IMR-90 (cell line): ENCODE measurements around the gene EHBP1L1. TPM values are rescaled to one million over a fixed set of nuclear protein-coding genes. Genes with fewer than 3 reads are reported as not detected.

Experiments used
- ATAC-seq: fragments of 200-7000 bp; cut with Tn5 transposase; 2 replicates; pipeline ENCODE4 v1.9.1; 2020; ENCODE audit warnings: low read depth, mild to moderate bottlenecking, moderate library complexity
- BruUV-seq: library from RNA; stranded (reverse); fragments of 400-500 nt; replicated peaks from 2 replicates; lab custom pipeline; 2021; lab: Mats Ljungman, UMichigan
- CTCF ChIA-PET: fragments of 300-600 bp; formaldehyde crosslinking; extraction: SDS; loops from one replicate; lab custom pipeline; 2021; ENCODE audit warnings: antibody characterized with exemption; lab: Yijun Ruan, JAX
- POLR2A ChIA-PET: fragments of 300-600 bp; sonication (Branson Sonifier 250); formaldehyde crosslinking; loops from one replicate; lab custom pipeline; 2022; ENCODE audit warnings: antibody characterized with exemption; ENCODE audit not compliant: unreplicated experiment; lab: Charles Lee
- DNase-seq: peaks from one replicate; pipeline ENCODE4 v3.0.0; 2013
- H2AFZ ChIP-seq: replicated peaks from 2 replicates; pipeline ENCODE3; 2013; ENCODE audit warnings: low read length, mild to moderate bottlenecking; ENCODE audit not compliant: poor library complexity
- H2AK5ac ChIP-seq: 2 replicates; pipeline ENCODE4 v1.6.1; 2013; ENCODE audit warnings: low read depth, low read length, inconsistent platforms
- H2AK9ac ChIP-seq: replicated peaks from 2 replicates; pipeline ENCODE3; 2013; ENCODE audit warnings: mild to moderate bottlenecking, low read depth, low read length, moderate library complexity; ENCODE audit not compliant: poor library complexity
- H2BK120ac ChIP-seq: 2 replicates; pipeline ENCODE4 v1.6.1; 2013; ENCODE audit warnings: low read depth, low read length, inconsistent platforms
- H2BK15ac ChIP-seq: 3 replicates; pipeline ENCODE4 v1.6.1; 2013; ENCODE audit warnings: low read depth, low read length, inconsistent platforms
- H2BK20ac ChIP-seq: 2 replicates; pipeline ENCODE4 v1.6.1; 2013; ENCODE audit warnings: low read depth, mild to moderate bottlenecking, inconsistent platforms, low read length, moderate library complexity
- H2BK5ac ChIP-seq: 2 replicates; pipeline ENCODE4 v1.6.1; 2013; ENCODE audit warnings: mild to moderate bottlenecking, low read depth, low read length, inconsistent platforms; ENCODE audit not compliant: poor library complexity, severe bottlenecking
- H3K14ac ChIP-seq: replicated peaks from 2 replicates; pipeline ENCODE4 v1.6.1; 2013; ENCODE audit warnings: low read depth, low read length, inconsistent platforms
- H3K18ac ChIP-seq: 2 replicates; pipeline ENCODE4 v1.6.1; 2013; ENCODE audit warnings: low read depth, low read length, control low read depth
- H3K23ac ChIP-seq: 2 replicates; pipeline ENCODE4 v1.6.1; 2013; ENCODE audit warnings: low read depth, low read length, inconsistent platforms
- H3K27ac ChIP-seq: 2 replicates; pipeline ENCODE4 v1.5.1; 2013; ENCODE audit warnings: mild to moderate bottlenecking, control low read depth, low read length; ENCODE audit not compliant: insufficient read depth
- H3K27me3 ChIP-seq: 2 replicates; pipeline ENCODE4 v1.6.1; 2013; ENCODE audit warnings: low read length; ENCODE audit not compliant: control insufficient read depth, insufficient read depth
- H3K36me3 ChIP-seq: 2 replicates; pipeline ENCODE4 v1.6.1; 2013; ENCODE audit warnings: low read length, mixed read lengths; ENCODE audit not compliant: control insufficient read depth, insufficient read depth
- H3K4ac ChIP-seq: 2 replicates; pipeline ENCODE4 v1.6.1; 2013; ENCODE audit warnings: low read depth, low read length, inconsistent platforms
- H3K4me1 ChIP-seq: 2 replicates; pipeline ENCODE4 v1.6.1; 2013; ENCODE audit warnings: low read length, mixed read lengths; ENCODE audit not compliant: control insufficient read depth, insufficient read depth
- H3K4me2 ChIP-seq: 2 replicates; pipeline ENCODE4 v1.6.1; 2013; ENCODE audit warnings: low read depth, mild to moderate bottlenecking, control low read depth, low read length, moderate library complexity
- H3K4me3 ChIP-seq: 2 replicates; pipeline ENCODE4 v1.5.1; 2013; ENCODE audit warnings: low read depth, mild to moderate bottlenecking, control low read depth, low read length, moderate library complexity; ENCODE audit not compliant: insufficient read depth
- H3K56ac ChIP-seq: 2 replicates; pipeline ENCODE4 v1.6.1; 2013; ENCODE audit warnings: low read length, inconsistent platforms; ENCODE audit not compliant: insufficient read depth; ENCODE audit errors: extremely low read depth
- H3K79me1 ChIP-seq, 2 experiments: 2 replicates each; pipeline ENCODE4 v1.6.1; 2013; ENCODE audit warnings: low read length in 2 of 2, inconsistent platforms in 1 of 2, low read depth in 1 of 2
- H3K9ac ChIP-seq: 2 replicates; pipeline ENCODE4 v1.6.1; 2013; ENCODE audit warnings: low read depth, low read length, control low read depth
- H3K9me1 ChIP-seq: 2 replicates; pipeline ENCODE4 v1.6.1; 2013; ENCODE audit warnings: low read length, inconsistent platforms; ENCODE audit not compliant: insufficient read depth
- H3K9me3 ChIP-seq: 2 replicates; pipeline ENCODE4 v1.6.1; 2013; ENCODE audit warnings: low read length; ENCODE audit not compliant: control insufficient read depth, insufficient read depth
- H4K20me1 ChIP-seq: 2 replicates; pipeline ENCODE4 v1.6.1; 2013; ENCODE audit warnings: low read length, inconsistent platforms; ENCODE audit not compliant: insufficient read depth
- H4K5ac ChIP-seq: 2 replicates; pipeline ENCODE4 v1.6.1; 2013; ENCODE audit warnings: mild to moderate bottlenecking, low read depth, low read length, control low read depth
- H4K8ac ChIP-seq, 2 experiments: 2 replicates each; pipeline ENCODE4 v1.6.1; 2013; ENCODE audit warnings: low read depth in 2 of 2, low read length in 2 of 2, control low read depth in 1 of 2, inconsistent platforms in 1 of 2
- H4K91ac ChIP-seq: 2 replicates; pipeline ENCODE4 v1.6.1; 2013; ENCODE audit warnings: low read depth, low read length, inconsistent platforms; ENCODE audit not compliant: insufficient read depth
- CEBPB ChIP-seq: IDR thresholded peaks from 2 replicates; pipeline ENCODE4 v1.6.1; 2012; ENCODE audit warnings: low read depth, low read length, improper control_type of control experiment
- MXI1 ChIP-seq: IDR thresholded peaks from 2 replicates; pipeline ENCODE4 v1.6.1; 2012; ENCODE audit warnings: low read depth, mild to moderate bottlenecking, low read length, moderate library complexity, borderline replicate concordance
- WGBS, 2 experiments: methylation state at CpG; one replicate each; pipeline versions ENCODE4 v1.1.5 to v1.1.7; 2013; ENCODE audit warnings: missing lambda C conversion rate in 2 of 2; ENCODE audit not compliant: insufficient read length in 1 of 2; ENCODE audit errors: extremely low coverage in 2 of 2; 5-methylcytosine and 5-hydroxymethylcytosine counted together
- dilution Hi-C: fragments of 300-500 bp; cut with HindIII; formaldehyde crosslinking; loops from one replicate; pipeline ENCODE4 v1.14.3; 2018; ENCODE audit warnings: low sequenced_read_pairs; ENCODE audit not compliant: unreplicated experiment
- in situ Hi-C: fragments of 300-500 bp; cut with MboI; formaldehyde crosslinking; loops from 3 replicates; pipeline ENCODE4 v1.14.3; 2019; ENCODE audit warnings: low sequenced_read_pairs, inconsistent platforms, mixed read lengths
- intact Hi-C: fragments of 100-400 bp; cut with micrococcal nuclease; formaldehyde crosslinking; loops from 2 replicates; pipeline ENCODE4 v1.10.0; 2022
- polyA plus RNA-seq, 3 experiments: library from polyadenylated mRNA; depleted of rRNA; stranded (reverse); fragments of >200 nt; gene quantifications; 2 replicates each; pipeline ENCODE4 v1.2.3, GENCODE V29; 2012; ENCODE audit warnings: low replicate concordance in 1 of 3
- total RNA-seq: library from RNA; depleted of rRNA; stranded (reverse); fragments of >200 nt; gene quantifications from 2 replicates; pipeline ENCODE4 v1.2.3, GENCODE V29; 2012
- TF ChIP-seq, protein P1 (sequence below): fragments of 150-350 bp; IDR thresholded peaks from 2 replicates; pipeline ENCODE4 v1.6.1; 2016; ENCODE audit warnings: low read depth, mild to moderate bottlenecking, low read length, moderate library complexity, borderline replicate concordance

Gene EHBP1L1
- total and polyA plus RNA-seq, 2 of the 4 experiments (the other 2 are of a cell fraction) = 10.0 to 27.4 TPM

DNA sequence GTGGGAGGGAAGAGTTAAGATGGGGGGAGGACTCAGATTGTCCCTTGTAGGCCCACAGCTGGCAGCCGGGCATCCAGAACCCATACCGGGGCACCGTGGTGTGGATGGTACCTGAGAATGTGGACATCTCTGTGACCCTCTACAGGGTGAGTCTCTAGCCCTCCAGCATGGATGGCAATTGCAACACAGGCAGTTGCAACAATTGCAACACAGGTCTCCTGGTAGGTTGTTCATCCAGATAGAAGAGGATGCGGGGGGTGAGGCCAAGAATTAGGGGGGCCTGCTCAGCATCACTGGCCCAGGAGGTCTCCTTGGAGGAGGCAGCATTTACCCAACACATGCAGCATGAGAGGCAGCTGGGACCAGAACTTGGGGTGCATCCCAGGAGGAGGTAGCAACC is 3.4 kb downstream of the EHBP1L1 start:
- Histone ChIP-seq H2BK20ac (no peak overlapping the region), H3K4me1 (peaks cover 26% of the 10 kb centered on the region), H2BK5ac (no peak overlapping the region), H3K18ac (no peak overlapping the region), H3K9ac (no peak overlapping the region), H4K91ac (no peak overlapping the region), H2AK9ac (no peak overlapping the region), H3K9me3 (no peaks in the 10 kb centered on the region), H3K4me2 (no peak overlapping the region), H3K23ac (no peak overlapping the region), H3K14ac (no peak overlapping the region), H4K20me1 (peaks cover 12% of the 10 kb centered on the region), H3K27ac (no peak overlapping the region), H3K36me3 (peaks cover 33% of the 10 kb centered on the region; the same call in 1 of the 2 replicates), H4K5ac (no peak overlapping the region), H2AFZ (no peak overlapping the region), H3K4me3 (no peak overlapping the region), H3K4ac (no peak overlapping the region), H3K27me3 (no peaks in the 10 kb centered on the region), H2BK15ac (no peak overlapping the region), H3K9me1 (peaks cover 8% of the 10 kb centered on the region), H2AK5ac (no peak overlapping the region), H4K8ac (no peak overlapping the region), H2BK120ac (no peak overlapping the region), H3K79me1 (peaks cover 20 to 48% of the 10 kb centered on the region in 2 experiments; a peak in 3 of 4 replicates), H3K56ac (no peak overlapping the region)
- DNase-seq (no peak), ATAC-seq (no peak)
- TF ChIP-seq, protein P1, sequence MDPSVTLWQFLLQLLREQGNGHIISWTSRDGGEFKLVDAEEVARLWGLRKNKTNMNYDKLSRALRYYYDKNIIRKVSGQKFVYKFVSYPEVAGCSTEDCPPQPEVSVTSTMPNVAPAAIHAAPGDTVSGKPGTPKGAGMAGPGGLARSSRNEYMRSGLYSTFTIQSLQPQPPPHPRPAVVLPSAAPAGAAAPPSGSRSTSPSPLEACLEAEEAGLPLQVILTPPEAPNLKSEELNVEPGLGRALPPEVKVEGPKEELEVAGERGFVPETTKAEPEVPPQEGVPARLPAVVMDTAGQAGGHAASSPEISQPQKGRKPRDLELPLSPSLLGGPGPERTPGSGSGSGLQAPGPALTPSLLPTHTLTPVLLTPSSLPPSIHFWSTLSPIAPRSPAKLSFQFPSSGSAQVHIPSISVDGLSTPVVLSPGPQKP = no peak
- TF ChIP-seq CEBPB (peak; percentile 59), MXI1 (no peak)
- in situ Hi-C loops (no loop called here), intact Hi-C loops (no loop called here), dilution Hi-C loops (no loop called here)
- POLR2A ChIA-PET = no interaction called here
- CTCF ChIA-PET = no interaction called here
- no TSS peak for BruUV-seq
- WGBS, 2 experiments = 100% methylated on average over 1 of the region's 4 CpGs; no CpG with 5 or more reads in 1 of the 2 experiments
